Mucosa of gallbladder (tissue), 1 donor: Measurements from ENCODE around the gene PIK3C3. TPM values are rescaled to one million over a fixed set of nuclear protein-coding genes. Genes with fewer than 3 reads are reported as not detected.
"Not testable (repeated sequence)": the region's sequence is repeated elsewhere in the genome, so short reads cannot be mapped to it uniquely, and the experiment has no call there.

Experiments
- DNase-seq: peaks from one replicate; pipeline ENCODE4 v3.0.0-alpha.2; 2020; ENCODE audit warnings: low spot score
- total RNA-seq: library from RNA; stranded (reverse); gene quantifications from one replicate; pipeline ENCODE4 v1.2.1, GENCODE V29; 2021
- donor health status: DM: no; HTN: no; CAD: no.

PIK3C3 gene
- total RNA-seq, 1 donor from 2014 or later: 45.6 TPM

DNA sequence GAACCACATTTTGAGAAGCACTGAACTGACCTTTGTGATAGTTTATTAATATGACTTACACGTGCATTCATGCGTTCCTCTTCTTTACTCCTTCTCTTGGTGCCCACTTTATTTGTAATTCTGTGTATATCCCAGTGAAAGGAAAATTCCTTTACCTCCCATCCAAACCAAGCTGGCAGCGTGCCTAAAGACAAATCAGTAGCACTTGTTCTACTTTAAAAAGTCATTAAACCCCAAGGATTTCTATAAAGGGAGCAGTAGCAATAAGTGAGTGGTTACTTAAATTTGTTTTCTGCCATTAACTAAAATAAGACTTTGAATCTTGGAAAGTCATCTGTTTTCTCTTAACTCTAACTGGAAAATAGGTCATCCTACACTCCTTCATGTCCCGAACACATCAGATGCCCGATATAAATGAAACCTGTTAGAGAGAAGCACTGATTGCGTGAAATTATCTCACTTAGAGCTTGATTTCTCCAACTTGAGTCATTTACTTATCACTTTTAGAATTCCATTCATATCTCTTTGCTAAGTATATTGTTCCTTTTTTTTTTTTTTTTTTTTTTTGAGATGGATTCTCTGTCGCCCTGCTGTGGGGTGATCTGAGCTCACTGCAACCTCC, 10.7 kb downstream of the PIK3C3 start:
- DNase-seq: no peak

DNA sequence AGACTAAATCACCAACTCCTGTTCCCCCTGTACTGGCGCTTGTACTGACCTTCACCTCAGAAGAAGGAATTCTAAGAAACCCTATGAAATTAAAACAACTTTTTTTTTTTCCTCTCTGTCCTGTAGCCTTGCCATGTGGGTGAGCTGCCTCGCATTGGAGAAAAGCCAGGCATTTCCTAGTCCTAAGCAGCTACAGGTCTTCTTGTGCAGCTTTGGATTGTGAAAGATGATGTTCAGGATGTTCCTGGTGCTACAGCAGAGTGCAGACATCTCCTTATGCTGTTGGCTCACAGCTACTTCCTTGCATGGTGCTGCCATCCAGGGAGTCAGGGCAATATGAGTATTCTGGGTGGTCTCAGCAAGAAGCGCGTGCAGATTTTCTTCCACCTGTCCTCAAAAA, 11.9 kb downstream of the PIK3C3 start:
- no peak for DNase-seq

DNA sequence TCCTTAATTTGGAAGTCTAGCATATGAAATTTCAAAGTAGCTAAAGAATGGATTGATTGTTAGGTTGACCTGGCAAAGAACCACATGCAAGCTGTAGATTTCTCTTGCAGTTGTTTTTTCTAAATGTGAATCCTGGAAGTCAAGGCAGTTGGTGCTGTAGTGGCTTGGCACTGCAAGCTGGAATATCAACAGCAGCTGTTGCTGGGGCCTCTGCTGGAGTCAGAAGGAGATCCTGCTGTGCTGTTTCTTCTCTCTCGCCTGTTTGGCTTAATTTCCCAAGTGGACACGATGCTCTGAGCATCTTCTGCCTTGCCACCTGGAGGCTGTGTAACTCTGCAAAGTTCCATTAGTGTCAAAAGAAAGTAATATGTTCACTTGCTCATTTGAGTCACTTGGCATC, 12.6 kb downstream of the PIK3C3 start:
- no peak for DNase-seq

DNA sequence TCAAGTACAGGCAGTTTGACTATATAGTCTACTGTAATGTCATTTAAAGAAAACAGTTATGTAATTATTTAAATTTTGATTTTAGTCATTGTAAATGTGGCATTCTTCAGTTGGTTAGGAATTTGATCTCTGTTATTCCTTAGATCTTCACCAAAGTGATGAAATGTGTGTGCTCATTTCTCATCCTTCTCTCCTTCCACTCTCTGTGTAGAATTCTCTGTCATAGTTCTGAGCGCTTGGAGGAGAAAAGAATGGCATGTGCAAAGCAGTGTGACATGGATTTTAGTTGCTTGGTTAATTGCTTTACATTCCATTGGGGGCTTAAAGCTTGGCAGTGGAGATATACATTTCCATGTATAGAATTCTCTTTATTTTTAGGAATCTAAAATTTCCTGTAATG, 14.8 kb downstream of the PIK3C3 start:
- DNase-seq: no peak

DNA sequence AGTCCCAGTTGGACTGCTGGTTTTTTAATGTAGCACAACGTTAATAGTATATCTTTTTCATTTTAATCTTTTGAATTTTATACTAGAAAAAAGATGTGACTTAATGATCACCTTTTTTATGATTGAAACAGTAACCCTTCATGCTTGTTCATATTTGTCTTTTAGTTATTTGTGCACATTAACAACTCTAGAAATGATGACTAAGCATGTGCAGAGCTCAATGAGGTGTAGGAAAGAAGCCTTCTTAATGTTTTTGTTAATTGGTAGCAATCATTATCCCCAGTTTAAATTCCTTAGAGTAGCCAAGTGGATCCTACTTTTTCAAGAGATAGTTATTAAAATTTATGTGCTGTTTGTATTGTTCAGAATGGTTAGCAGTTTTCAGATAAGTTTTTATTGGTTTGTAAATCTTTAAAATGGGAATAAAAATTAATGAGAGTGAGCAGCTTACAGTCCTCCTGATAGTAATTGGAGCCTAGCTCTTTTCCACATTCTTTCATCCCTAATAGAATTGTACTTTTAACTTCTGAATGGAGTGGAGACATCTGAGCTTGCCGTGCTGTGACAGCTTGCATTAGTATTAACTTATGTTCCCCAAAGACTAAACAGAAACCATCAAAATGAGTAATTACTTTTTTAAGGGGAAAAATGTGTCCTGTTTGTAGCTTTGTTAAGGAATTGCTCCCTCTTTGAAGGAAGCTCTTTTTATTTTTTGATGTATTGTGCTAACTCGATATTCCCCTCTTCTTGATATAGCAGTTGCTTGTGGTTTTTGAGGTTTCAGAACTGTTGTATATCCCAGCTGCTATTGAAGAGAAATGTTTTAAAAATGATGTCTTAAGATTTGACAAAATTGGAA, 17.3 kb downstream of the PIK3C3 start:
- no peak for DNase-seq

DNA sequence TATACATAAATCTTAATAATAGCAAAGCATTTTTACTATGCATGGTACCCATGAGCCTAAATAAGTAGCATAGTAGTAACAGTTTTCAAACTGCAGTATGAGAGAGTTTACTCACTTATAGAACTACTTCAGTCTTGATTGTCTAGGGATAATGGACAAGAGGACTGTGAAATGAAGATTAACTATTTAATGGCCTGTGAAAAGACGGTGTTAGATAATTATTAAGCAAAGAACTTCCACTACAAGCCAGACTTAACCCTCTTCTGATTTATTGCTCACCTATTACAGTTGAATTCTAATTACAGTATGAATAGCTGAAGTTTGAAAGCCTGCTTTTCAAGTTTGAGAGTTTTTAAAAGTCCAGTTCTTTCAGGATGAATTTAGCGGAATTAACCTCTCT, 18.9 kb downstream of the PIK3C3 start:
- DNase-seq: no peak

GRCh38 chr18:41974796-41975201, 19.8 kb downstream of the PIK3C3 start:
- DNase-seq: no peak

DNA sequence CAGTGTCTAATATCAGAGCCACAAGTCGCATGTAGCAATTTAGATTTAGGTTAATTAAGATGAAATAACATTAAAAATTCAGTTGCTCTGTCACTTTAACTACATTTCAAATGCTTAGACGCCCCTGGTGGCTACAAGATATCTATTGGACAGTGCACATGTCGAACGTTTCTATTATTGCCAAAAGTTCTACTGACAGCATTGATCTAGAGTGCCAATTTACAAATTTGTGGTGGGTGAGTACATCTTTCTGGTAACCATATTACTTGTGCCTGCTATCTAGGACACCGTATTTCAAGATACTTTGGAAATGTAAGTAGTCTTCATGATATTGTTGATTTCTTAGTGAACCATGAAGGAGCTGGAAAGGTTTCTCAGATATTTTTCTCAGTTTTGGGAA, 20.2 kb downstream of the PIK3C3 start:
- no peak for DNase-seq

DNA sequence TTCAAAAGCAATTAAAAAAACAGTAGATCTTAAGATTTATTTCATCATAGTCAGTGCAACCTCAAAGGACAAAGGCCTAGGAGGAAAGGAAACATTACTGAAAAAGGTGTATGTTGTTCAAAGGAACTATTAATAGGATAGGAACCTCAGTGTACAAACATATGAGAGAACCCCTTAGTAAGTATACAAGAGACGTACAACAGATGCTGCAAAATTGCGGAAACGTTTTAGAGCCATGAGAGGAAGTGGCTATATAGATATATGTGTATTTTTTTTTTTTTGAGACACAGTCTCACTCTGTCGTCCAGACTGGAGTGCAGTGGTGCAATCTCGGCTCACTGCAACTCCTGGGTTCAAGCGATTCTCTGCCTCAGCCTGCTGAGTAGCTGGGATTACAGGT, 22.2 kb downstream of the PIK3C3 start:
- no peak for DNase-seq

DNA sequence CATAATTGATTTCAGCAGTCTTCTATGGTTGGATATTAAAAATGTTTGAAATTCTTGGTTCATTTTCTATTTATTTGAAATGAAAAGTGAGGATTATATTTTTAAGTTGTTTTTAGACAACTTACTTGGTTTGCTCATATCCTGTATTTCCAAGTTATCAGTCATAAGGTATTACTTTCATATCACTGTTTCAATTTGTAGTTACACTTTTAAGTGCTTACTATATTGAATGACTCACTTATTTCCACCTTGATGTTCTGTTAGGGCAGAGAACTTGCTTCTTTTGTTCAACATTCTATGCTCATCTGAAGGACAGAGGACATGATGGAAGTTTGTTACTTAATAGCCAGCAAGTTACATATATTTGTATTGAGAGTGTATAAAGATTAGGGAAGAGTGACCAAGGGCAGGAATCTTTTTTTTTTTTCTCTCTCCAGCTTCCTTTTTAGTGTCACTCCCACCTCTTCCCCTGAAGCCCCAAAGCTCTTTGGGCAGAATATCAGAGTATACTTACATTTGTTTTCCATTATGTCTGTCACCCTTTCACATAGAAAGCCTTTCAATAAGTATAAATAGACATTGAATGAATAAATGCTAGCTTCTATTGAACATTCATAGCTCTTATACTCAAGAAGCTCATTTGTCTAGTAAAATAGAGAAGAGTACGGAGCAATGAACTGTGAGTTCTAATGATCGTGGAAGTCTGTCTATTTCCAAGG, 28.1 kb downstream of the PIK3C3 start:
- DNase-seq: no peak

DNA sequence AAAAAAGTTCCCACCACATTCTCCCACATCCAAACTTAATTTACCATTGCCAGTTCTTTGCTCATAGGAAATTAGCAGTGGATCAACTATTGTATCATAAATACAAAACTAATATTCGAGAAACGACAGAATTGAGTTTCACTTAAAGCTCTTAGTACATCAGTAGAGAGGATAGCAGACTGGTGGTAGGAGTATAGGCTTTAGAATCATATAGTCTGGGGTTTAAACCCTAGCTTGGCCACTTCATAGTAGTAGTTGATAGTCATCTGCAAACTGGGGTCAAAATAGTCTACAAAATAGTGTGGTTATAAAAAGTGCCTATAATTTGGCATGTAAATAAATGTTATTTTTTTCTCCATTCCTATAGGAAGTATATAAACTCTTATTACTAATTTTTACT, 30.9 kb downstream of the PIK3C3 start:
- no peak for DNase-seq

GRCh38 chr18:41989508-41989907, 34.5 kb downstream of the PIK3C3 start:
- no peak for DNase-seq

- DNase-seq: no peak
Observed at GRCh38 chr18:41992066-41992465, 37.0 kb downstream of the PIK3C3 start.

DNA sequence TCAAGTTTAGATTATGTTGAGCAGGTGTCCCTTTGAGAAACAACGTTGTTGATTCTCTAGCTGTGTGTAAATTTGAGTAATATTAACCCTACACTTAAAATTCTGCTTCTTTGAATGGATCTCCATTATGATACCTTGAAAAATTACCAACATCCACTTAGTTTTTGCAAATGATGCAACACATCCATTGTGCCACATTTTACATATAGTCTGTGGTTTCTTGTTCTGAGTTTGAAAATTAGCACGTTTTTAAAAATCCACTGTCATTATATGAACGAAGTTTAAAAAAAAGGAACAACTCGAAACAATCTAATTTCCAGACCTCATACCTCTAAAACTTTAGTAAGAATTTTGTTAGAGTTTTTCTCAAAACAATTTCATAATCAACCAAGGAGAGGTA, 37.7 kb downstream of the PIK3C3 start:
- DNase-seq: no peak

DNA sequence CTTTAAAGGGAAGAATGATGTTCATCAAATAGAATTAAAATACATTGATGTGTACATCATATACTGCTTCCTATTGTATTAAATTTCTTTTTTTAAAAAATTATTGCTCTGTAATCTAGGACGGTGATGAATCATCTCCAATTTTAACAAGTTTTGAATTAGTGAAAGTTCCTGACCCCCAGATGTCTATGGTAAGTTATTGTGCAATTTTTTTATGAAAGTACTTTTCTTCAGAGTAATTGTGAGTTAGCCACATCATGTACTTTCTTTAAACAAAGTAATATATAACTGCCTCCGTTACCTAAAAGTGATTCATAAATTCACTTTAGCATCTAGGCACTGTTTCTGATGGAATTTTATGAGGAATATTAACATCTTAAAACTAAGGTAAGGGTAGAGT, 38.1 kb downstream of the PIK3C3 start:
- no peak for DNase-seq

DNA sequence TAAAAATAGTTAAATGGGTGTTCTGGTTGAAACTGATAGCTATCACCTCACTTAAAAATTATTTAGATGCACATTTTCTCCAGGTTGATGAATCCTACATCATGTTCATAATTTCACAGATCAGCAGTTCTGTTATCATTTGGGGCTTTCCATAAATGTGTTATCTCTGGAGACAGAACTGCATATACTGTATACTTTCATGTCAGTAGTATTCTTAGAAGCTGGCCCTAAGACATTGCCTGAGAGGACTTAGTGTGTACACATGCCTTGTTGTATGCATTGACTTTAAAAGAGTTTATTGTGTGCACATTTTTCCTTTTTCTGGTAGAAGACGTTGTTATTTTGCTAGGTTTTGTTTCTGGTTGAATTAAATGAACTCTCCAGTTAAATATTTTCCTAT, 41.0 kb downstream of the PIK3C3 start:
- no peak for DNase-seq

DNA sequence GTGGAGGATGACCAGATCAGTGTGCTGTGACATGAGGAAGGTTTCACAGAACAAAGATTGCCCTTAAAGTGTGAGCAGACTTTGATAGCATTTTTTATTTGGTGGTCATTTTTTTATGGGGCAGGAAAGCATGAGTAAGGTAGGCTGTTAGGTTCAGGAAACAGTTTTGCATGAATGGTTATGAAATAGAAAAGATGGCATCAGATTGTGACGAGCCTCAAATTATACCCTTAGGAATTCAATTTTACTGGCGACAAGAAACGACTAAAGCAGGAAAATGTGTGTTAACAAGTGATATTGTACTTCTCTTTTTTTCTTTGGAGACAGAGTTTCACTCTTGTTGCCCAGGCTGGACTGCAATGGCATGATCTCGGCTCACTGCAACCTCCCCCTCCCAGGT, 44.7 kb downstream of the PIK3C3 start:
- no peak for DNase-seq

DNA sequence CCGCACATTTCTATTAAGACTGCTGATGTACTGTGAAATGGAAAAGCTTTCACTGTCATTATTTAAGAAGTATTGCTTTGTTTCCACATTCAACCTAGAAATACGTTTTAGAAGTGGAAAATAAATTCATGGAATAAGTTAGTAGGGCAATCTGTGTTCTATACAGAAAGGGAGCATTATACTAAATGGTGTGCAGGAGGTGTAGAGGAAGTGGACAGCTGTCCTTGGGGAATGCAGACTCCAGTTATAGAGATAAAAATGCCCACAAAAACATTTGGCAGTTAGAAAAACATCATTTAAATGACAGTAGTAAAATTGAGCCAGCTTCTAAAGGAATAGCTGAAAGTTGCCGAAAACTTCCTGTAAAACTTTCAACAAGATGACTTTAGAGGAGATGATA, 46.8 kb downstream of the PIK3C3 start:
- DNase-seq: no peak

- no peak for DNase-seq
Observed at GRCh38 chr18:42004653-42005052, 49.6 kb downstream of the PIK3C3 start.

GRCh38 chr18:42005782-42006181, 50.7 kb downstream of the PIK3C3 start:
- no peak for DNase-seq

- DNase-seq: not testable (repeated sequence)
Observed at GRCh38 chr18:42009457-42009856, 54.4 kb downstream of the PIK3C3 start.

DNA sequence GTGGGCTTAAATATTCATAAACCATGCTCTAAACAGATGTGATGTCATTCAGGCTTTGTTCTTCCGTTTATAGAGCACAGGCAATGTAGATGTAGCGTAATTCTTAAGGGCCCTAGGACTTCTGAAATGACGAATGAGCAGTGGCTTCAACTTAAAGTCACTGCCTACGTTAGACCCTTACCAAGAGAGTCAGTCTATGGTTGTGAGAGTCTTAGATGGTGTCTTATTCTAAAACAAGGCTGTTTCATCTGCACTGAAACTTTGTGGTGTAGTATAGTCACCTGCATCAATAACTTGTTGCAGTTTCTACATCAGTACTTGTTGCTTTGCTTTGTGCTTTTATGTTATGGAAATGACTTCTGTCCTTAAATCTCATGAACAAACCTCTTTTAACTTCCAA, 56.0 kb downstream of the PIK3C3 start:
- no peak for DNase-seq

DNA sequence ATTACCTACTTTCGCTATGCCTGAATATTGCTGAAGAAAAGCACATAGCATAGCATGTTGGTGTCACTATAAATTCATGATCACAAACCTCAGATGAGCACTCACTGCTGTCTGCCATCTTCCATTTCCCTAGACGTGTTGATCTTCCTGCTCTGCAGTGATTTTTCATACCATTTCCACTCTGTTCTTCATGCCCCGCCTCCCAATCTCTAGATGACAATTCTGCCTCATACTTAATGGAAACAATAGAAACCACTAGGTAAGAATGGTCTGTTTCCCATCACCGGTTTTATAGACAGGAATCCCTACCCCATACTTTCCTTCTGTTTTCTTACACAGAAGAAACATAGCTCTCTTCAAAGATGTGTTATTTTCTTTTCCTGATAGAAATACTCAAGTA, 63.8 kb downstream of the PIK3C3 start:
- no peak for DNase-seq
